Endothelial cell of umbilical vein (primary cell): ENCODE data around the gene NR5A2. TPM values are rescaled to one million over a fixed set of nuclear protein-coding genes. Genes with fewer than 3 reads are reported as not detected.

ENCODE experiments used
- BruUV-seq: library from RNA; stranded (reverse); fragments of 400-500 nt; replicated peaks from 2 replicates; lab custom pipeline; 2021; lab: Mats Ljungman, UMichigan
- CTCF ChIA-PET: fragments of 300-600, 350-600 bp; sonication (Branson Sonifier 250); formaldehyde crosslinking; loops from one replicate; lab custom pipeline; 2021; ENCODE audit warnings: antibody characterized with exemption, inconsistent platforms; lab: Charles Lee
- POLR2A ChIA-PET: fragments of 300-600, 350-600 bp; sonication (Branson Sonifier 250); formaldehyde crosslinking; loops from one replicate; lab custom pipeline; 2021; ENCODE audit warnings: antibody characterized with exemption, inconsistent platforms; lab: Charles Lee
- DNase-seq: peaks from one replicate; pipeline ENCODE4 v3.0.0-alpha.2; 2011; ENCODE audit warnings: low read depth, low spot score
- FAIRE-seq: peaks from 2 replicates; lab custom pipeline; 2011; peaks lifted over from hg19 to GRCh38; lab: Jason Lieb, UNC
- H2AFZ ChIP-seq: 2 replicates; pipeline ENCODE4 v1.6.0; 2012; ENCODE audit warnings: low read depth, low read length, control low read depth, inconsistent platforms
- H3K27ac ChIP-seq: 2 replicates; pipeline ENCODE4 v1.5.1; 2011; ENCODE audit warnings: low read depth, mild to moderate bottlenecking, control low read depth, low read length, moderate library complexity; ENCODE audit not compliant: insufficient read depth
- H3K27me3 ChIP-seq, 2 experiments: 2 replicates each; pipeline versions ENCODE4 v1.6.0 to v1.6.1; 2011; ENCODE audit warnings: low read length in 2 of 2, mixed read lengths in 1 of 2; ENCODE audit not compliant: control insufficient read depth in 2 of 2, insufficient read depth in 2 of 2
- H3K36me3 ChIP-seq, 2 experiments: 2 replicates in 1 of 2; 3 replicates in 1 of 2; pipeline ENCODE4 v1.5.1; 2011; ENCODE audit warnings: low read length in 2 of 2, mild to moderate bottlenecking in 1 of 2, moderate library complexity in 1 of 2; ENCODE audit not compliant: control insufficient read depth in 2 of 2, insufficient read depth in 2 of 2; ENCODE audit errors: extremely low read depth in 1 of 2
- H3K4me1 ChIP-seq: 3 replicates; pipeline ENCODE4 v1.5.1; 2011; ENCODE audit warnings: mild to moderate bottlenecking, low read length; ENCODE audit not compliant: control insufficient read depth, insufficient read depth; ENCODE audit errors: extremely low read depth
- H3K4me2 ChIP-seq: 2 replicates; pipeline ENCODE4 v1.6.1; 2011; ENCODE audit warnings: low read length, control low read depth, mixed read lengths; ENCODE audit not compliant: insufficient read depth
- H3K4me3 ChIP-seq, 3 experiments: fragments of 200-600 bp in 1 of 3; sonication (generic), shearing (Covaris generic) in 1 of 3; replicated peaks in 1 of 3; 2 replicates each; pipeline ENCODE4 v1.5.1; 2011 to 2016; ENCODE audit warnings: control low read depth in 3 of 3, low read length in 3 of 3, mild to moderate bottlenecking in 2 of 3, inconsistent platforms in 1 of 3, low read depth in 1 of 3, moderate library complexity in 1 of 3; ENCODE audit not compliant: insufficient read depth in 1 of 3
- H3K79me2 ChIP-seq: 2 replicates; pipeline ENCODE4 v1.6.0; 2012; ENCODE audit warnings: low read length, inconsistent platforms; ENCODE audit not compliant: control insufficient read depth, insufficient read depth
- H3K9ac ChIP-seq: replicated peaks from 2 replicates; pipeline ENCODE3; 2011; ENCODE audit warnings: low read length, control low read depth; ENCODE audit not compliant: insufficient read depth; ENCODE audit errors: extremely low read depth
- H3K9me1 ChIP-seq: replicated peaks from 3 replicates; pipeline ENCODE4 v1.6.0; 2011; ENCODE audit warnings: mild to moderate bottlenecking, low read length; ENCODE audit not compliant: control insufficient read depth, insufficient read depth; ENCODE audit errors: extremely low read depth
- H3K9me3 ChIP-seq: replicated peaks from 2 replicates; pipeline ENCODE4 v1.5.1; 2012; ENCODE audit warnings: low read length, inconsistent platforms; ENCODE audit not compliant: control insufficient read depth, insufficient read depth
- H4K20me1 ChIP-seq: replicated peaks from 2 replicates; pipeline ENCODE3; 2011; ENCODE audit warnings: mild to moderate bottlenecking, low read length; ENCODE audit not compliant: control insufficient read depth, insufficient read depth; ENCODE audit errors: extremely low read depth
- CTCF ChIP-seq, 2 donors: IDR thresholded peaks; 1 replicate in 1 of 2; 2 replicates in 1 of 2; pipeline ENCODE4 v1.5.1; 2011; ENCODE audit warnings: low read length in 2 of 2, mild to moderate bottlenecking in 2 of 2, moderate library complexity in 2 of 2, control low read depth in 1 of 2, inconsistent platforms in 1 of 2, low read depth in 1 of 2; ENCODE audit not compliant: insufficient read depth in 1 of 2; ENCODE audit errors: extremely low read depth in 1 of 2
- EZH2 ChIP-seq: IDR thresholded peaks from 2 replicates; pipeline ENCODE4 v1.6.1; 2012; ENCODE audit warnings: borderline replicate concordance, low read depth, mild to moderate bottlenecking, moderate library complexity, low read length, inconsistent platforms; ENCODE audit not compliant: severe bottlenecking
- FOS ChIP-seq: IDR thresholded peaks from 2 replicates; pipeline ENCODE4 v1.6.1; 2011; ENCODE audit warnings: mild to moderate bottlenecking, low read length, moderate library complexity, borderline replicate concordance; ENCODE audit not compliant: insufficient read depth
- GATA2 ChIP-seq: IDR thresholded peaks from 2 replicates; pipeline ENCODE4 v1.7.0; 2011; ENCODE audit warnings: low read depth, mild to moderate bottlenecking, moderate library complexity, mixed read lengths, low read length; ENCODE audit not compliant: insufficient read length, insufficient read depth
- JUN ChIP-seq: IDR thresholded peaks from 2 replicates; pipeline ENCODE4 v1.6.1; 2011; ENCODE audit warnings: borderline replicate concordance, low read depth; ENCODE audit not compliant: insufficient read length, insufficient read depth
- MAX ChIP-seq: IDR thresholded peaks from 2 replicates; pipeline ENCODE4 v1.6.1; 2011; ENCODE audit not compliant: insufficient read depth, insufficient read length
- MYC ChIP-seq: IDR thresholded peaks from one replicate; pipeline ENCODE4 v1.6.1; 2011; ENCODE audit warnings: mild to moderate bottlenecking, low read depth, low read length
- POLR2A ChIP-seq: IDR thresholded peaks from 2 replicates; pipeline ENCODE4 v1.6.1; 2012; ENCODE audit warnings: low read depth, mild to moderate bottlenecking, control low read depth, low read length
- POLR2AphosphoS5 ChIP-seq: IDR thresholded peaks from 2 replicates; pipeline ENCODE4 v1.6.1; 2012; ENCODE audit warnings: low read depth, mild to moderate bottlenecking, control low read depth, low read length, moderate library complexity; ENCODE audit not compliant: insufficient read depth
- dilution Hi-C: fragments of 300-500 bp; cut with MboI; formaldehyde crosslinking; loops from one replicate; pipeline ENCODE4 v1.15.0; 2019; ENCODE audit warnings: low sequenced_read_pairs; ENCODE audit not compliant: extremely low pct_ligation_motif_present
- intact Hi-C: fragments of 100-400 bp; cut with micrococcal nuclease; formaldehyde crosslinking; loops from one replicate; pipeline ENCODE4 v1.10.0; 2022
- polyA plus RNA-seq, 4 experiments: library from polyadenylated mRNA; depleted of rRNA in 3 of 4; stranded (reverse) in 3 of 4; unstranded in 1 of 4; fragments of >200 nt; gene quantifications; 2 replicates each; pipeline versions ENCODE4 v1.2.1 to v1.2.3, GENCODE V29; 2011 to 2012; ENCODE audit warnings: missing spikeins in 1 of 4
- total RNA-seq: library from RNA; stranded (reverse); gene quantifications from 2 replicates; pipeline ENCODE4 v1.2.3, GENCODE V29; 2021

Gene NR5A2
- total and polyA plus RNA-seq, 2 donors (not counting 3 experiments of a cell fraction or from before 2014, with no cell fraction given): 3.4 to 12.1 TPM

GRCh38 chr1:200147094-200147493 is 119.6 kb downstream of the NR5A2 start:
- Histone ChIP-seq H3K79me2 (no peaks in the 10 kb centered on the region), H3K9me1 (no peaks in the 10 kb centered on the region), H3K9me3 (no peaks in the 10 kb centered on the region), H3K27me3 (no peaks in the 10 kb centered on the region), H2AFZ (no peak overlapping the region), H3K9ac (no peak overlapping the region), H3K4me2 (no peak overlapping the region), H3K27ac (no peak overlapping the region), H4K20me1 (no peaks in the 10 kb centered on the region), H3K4me3 (no peak overlapping the region), H3K4me1 (no peaks in the 10 kb centered on the region), H3K36me3 (no peaks in the 10 kb centered on the region)
- CTCF ChIA-PET: interaction anchor here (1.7 kb wide), 1 partner anchor 129 kb away, joined by 5 read pairs; no protein-coding TSS in a partner anchor
- DNase-seq (no peak), FAIRE-seq (no peak)
- intact Hi-C loops: no loop called here
- POLR2A ChIA-PET: no interaction called here
- no TSS peak for BruUV-seq
- TF ChIP-seq CTCF (IDR thresholded peaks at IDR 0.05; ENCODE audit: extremely low read depth in 1 of 2, insufficient read depth in 1 of 2, low read depth in 1 of 2, low read length in 2 of 2) (no peak), EZH2 (no peak), JUN (no peak), POLR2AphosphoS5 (no peak), MYC (no peak), MAX (no peak), GATA2 (no peak), POLR2A (no peak), FOS (no peak)
- dilution Hi-C loops: no loop called here
